SH-SY5Y (cell line): ENCODE results near the gene MAP1LC3B2.

ENCODE experiments used
- GATA2 ChIP-seq: IDR thresholded peaks from 2 replicates; pipeline ENCODE4 v1.6.1; 2011; ENCODE audit warnings: mild to moderate bottlenecking, low read depth, low read length
- GATA3 ChIP-seq: IDR thresholded peaks from 2 replicates; pipeline ENCODE4 v1.6.1; 2011; ENCODE audit warnings: low read depth, mild to moderate bottlenecking, low read length, moderate library complexity

DNA sequence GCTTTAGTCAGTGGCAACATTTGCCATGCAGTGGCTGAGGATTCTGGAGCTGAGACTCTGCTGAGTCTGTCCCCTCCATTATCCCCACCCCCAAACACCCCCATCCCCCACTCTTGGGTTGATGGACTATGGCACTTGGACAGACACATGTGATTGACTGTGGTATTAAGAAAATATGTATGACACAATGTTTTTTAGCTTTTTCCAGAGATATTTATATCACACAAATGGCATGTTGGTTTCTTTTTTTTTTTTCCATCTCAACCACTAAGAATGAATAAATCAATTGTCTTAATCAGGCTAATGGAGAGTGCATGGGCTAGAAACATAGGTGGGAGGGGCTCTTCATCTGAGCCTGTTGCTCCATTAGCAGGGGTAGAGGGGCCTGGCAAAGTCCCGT, 30.7 kb upstream of the MAP1LC3B2 start:
- TF ChIP-seq GATA2 (no peak), GATA3 (no peak)
